Fibroblast of lung (primary cell): Measurements from ENCODE around the gene ITPRID1.
"Not testable (repeated sequence)": the region's sequence is repeated elsewhere in the genome, so short reads cannot be mapped to it uniquely, and the experiment has no call there.

Experiments
- EZH2 ChIP-seq: IDR thresholded peaks from 2 replicates; pipeline ENCODE4 v1.5.1; 2012; ENCODE audit warnings: low read length, control low read depth, mild to moderate bottlenecking; ENCODE audit errors: missing control alignments
- TF ChIP-seq, protein P1 (sequence below), 2 donors: IDR thresholded peaks in 1 of 2; conservative IDR thresholded peaks in 1 of 2; 1 replicate in 1 of 2; 2 replicates in 1 of 2; pipeline ENCODE4 v1.5.1; 2011 to 2012; ENCODE audit warnings: low read length in 2 of 2, control low read depth in 1 of 2, inconsistent platforms in 1 of 2, low read depth in 1 of 2, mild to moderate bottlenecking in 1 of 2

DNA sequence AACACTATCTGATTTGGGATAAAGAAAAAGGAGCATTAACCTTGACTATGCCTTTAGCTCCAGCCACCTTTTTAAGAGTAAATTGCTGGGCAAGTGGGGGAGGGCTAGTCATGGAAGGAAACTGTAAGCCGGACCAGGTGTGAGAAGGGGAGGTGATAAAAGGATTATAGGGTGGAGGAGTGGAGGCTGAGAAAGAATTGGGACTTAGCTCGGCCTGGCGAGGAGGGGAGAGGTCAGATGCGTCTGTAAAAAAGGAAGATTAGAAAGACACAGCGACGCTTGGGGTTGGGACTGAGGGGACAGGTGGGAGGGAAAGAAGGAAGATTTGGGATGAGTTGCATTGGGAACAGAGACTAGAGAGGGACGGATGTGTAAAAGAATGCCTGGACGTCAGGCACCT, 43.0 kb upstream of the ITPRID1 start:
- TF ChIP-seq, protein P1, sequence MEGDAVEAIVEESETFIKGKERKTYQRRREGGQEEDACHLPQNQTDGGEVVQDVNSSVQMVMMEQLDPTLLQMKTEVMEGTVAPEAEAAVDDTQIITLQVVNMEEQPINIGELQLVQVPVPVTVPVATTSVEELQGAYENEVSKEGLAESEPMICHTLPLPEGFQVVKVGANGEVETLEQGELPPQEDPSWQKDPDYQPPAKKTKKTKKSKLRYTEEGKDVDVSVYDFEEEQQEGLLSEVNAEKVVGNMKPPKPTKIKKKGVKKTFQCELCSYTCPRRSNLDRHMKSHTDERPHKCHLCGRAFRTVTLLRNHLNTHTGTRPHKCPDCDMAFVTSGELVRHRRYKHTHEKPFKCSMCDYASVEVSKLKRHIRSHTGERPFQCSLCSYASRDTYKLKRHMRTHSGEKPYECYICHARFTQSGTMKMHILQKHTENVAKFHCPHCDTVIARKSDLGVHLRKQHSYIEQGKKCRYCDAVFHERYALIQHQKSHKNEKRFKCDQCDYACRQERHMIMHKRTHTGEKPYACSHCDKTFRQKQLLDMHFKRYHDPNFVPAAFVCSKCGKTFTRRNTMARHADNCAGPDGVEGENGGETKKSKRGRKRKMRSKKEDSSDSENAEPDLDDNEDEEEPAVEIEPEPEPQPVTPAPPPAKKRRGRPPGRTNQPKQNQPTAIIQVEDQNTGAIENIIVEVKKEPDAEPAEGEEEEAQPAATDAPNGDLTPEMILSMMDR (conservative IDR thresholded peaks at IDR 0.05 in 1 of 2, IDR thresholded peaks at IDR 0.05 in 1 of 2; ENCODE audit: low read depth in 1 of 2, low read length in 2 of 2), result not testable (repeated sequence)
- not testable (repeated sequence) for TF ChIP-seq EZH2
